Neural cell (in vitro differentiated cells): ENCODE results near the gene CPT1A. TPM values are rescaled to one million over a fixed set of nuclear protein-coding genes. Genes with fewer than 3 reads are reported as not detected.

Source experiments
- H2AFZ ChIP-seq: fragments of 200-600, 300-800 bp; sonication (generic), shearing (Covaris generic); 2 replicates; pipeline ENCODE4 v1.6.0; 2014; ENCODE audit warnings: low read depth, mild to moderate bottlenecking, antibody characterized with exemption, low read length, moderate library complexity
- H3F3A ChIP-seq: fragments of 200-600 bp; shearing (Covaris generic); 2 replicates; pipeline ENCODE4 v1.6.1; 2016; ENCODE audit warnings: mild to moderate bottlenecking, moderate library complexity, mixed read lengths, antibody characterized with exemption, low read length; ENCODE audit not compliant: insufficient read depth, poor library complexity, severe bottlenecking
- H3K27ac ChIP-seq: fragments of 200-600, 300-800 bp; sonication (generic), shearing (Covaris generic); 2 replicates; pipeline ENCODE4 v1.5.1; 2014; ENCODE audit warnings: mild to moderate bottlenecking, low read length, moderate library complexity
- H3K27me3 ChIP-seq: fragments of 300-800, 200-600 bp; sonication (generic), shearing (Covaris generic); 2 replicates; pipeline ENCODE4 v1.6.0; 2014; ENCODE audit warnings: mild to moderate bottlenecking, low read depth, low read length, moderate library complexity; ENCODE audit not compliant: insufficient read depth
- H3K36me3 ChIP-seq: fragments of 300-800, 200-600 bp; sonication (generic), shearing (Covaris generic); 2 replicates; pipeline ENCODE4 v1.5.1; 2014; ENCODE audit warnings: mild to moderate bottlenecking, antibody characterized with exemption, low read length, moderate library complexity; ENCODE audit not compliant: insufficient read depth
- H3K4me2 ChIP-seq: fragments of 300-800, 200-600 bp; sonication (generic), shearing (Covaris generic); 2 replicates; pipeline ENCODE4 v1.6.0; 2014; ENCODE audit warnings: mild to moderate bottlenecking, low read length
- H3K4me3 ChIP-seq: fragments of 300-800, 200-600 bp; sonication (generic), shearing (Covaris generic); 2 replicates; pipeline ENCODE4 v1.5.1; 2014; ENCODE audit warnings: mild to moderate bottlenecking, low read length, moderate library complexity
- H3K79me2 ChIP-seq: fragments of 200-600 bp; shearing (Covaris generic); replicated peaks from 2 replicates; pipeline ENCODE4 v1.6.0; 2014; ENCODE audit warnings: mild to moderate bottlenecking, low read length, moderate library complexity; ENCODE audit not compliant: insufficient read depth
- H3K9ac ChIP-seq: fragments of 300-800, 200-600 bp; sonication (generic), shearing (Covaris generic); 2 replicates; pipeline ENCODE4 v1.6.1; 2016; ENCODE audit warnings: mild to moderate bottlenecking, low read length, mixed read lengths
- H3K9me2 ChIP-seq: fragments of 200-600 bp; shearing (Covaris generic); 2 replicates; pipeline ENCODE4 v1.6.1; 2016; ENCODE audit warnings: mild to moderate bottlenecking, low read length, mixed read lengths; ENCODE audit not compliant: insufficient read depth
- H3K9me3 ChIP-seq: fragments of 200-600, 300-800 bp; sonication (generic), shearing (Covaris generic); 2 replicates; pipeline ENCODE4 v1.6.1; 2016; ENCODE audit warnings: mild to moderate bottlenecking, mixed run types, low read length, moderate library complexity, mixed read lengths
- H4K20me1 ChIP-seq: fragments of 200-600 bp; shearing (Covaris generic); 2 replicates; pipeline ENCODE4 v1.6.1; 2016; ENCODE audit warnings: mild to moderate bottlenecking, mixed run types; ENCODE audit not compliant: insufficient read depth
- EP300 ChIP-seq: fragments of 450-650 bp; conservative IDR thresholded peaks from 2 replicates; pipeline ENCODE4 v1.6.1; 2014; ENCODE audit warnings: antibody characterized with exemption, mild to moderate bottlenecking, moderate library complexity; ENCODE audit not compliant: poor library complexity, severe bottlenecking
- EZH2 ChIP-seq: fragments of 200-600, 300-800 bp; shearing (Covaris generic), sonication (generic); IDR thresholded peaks from 2 replicates; pipeline ENCODE4 v1.6.1; 2014; ENCODE audit warnings: antibody characterized with exemption, low read length, borderline replicate concordance, mild to moderate bottlenecking; ENCODE audit not compliant: insufficient read depth, poor library complexity, severe bottlenecking
- MXI1 ChIP-seq: fragments of 450-650 bp; conservative IDR thresholded peaks from 2 replicates; pipeline ENCODE4 v1.6.1; 2014; ENCODE audit warnings: antibody characterized with exemption, mild to moderate bottlenecking; ENCODE audit not compliant: poor library complexity, severe bottlenecking
- POLR2AphosphoS5 ChIP-seq: IDR thresholded peaks from 2 replicates; pipeline ENCODE4 v1.6.1; 2012
- RAD21 ChIP-seq: fragments of 450-650 bp; conservative IDR thresholded peaks from 2 replicates; pipeline ENCODE4 v1.6.1; 2014; ENCODE audit warnings: antibody characterized with exemption, mild to moderate bottlenecking, moderate library complexity
- SMC3 ChIP-seq: fragments of 450-650 bp; conservative IDR thresholded peaks from 2 replicates; pipeline ENCODE4 v1.6.1; 2014; ENCODE audit warnings: antibody characterized with exemption, mild to moderate bottlenecking, moderate library complexity; ENCODE audit not compliant: poor library complexity
- TAF1 ChIP-seq: IDR thresholded peaks from 2 replicates; pipeline ENCODE4 v1.6.1; 2012; ENCODE audit warnings: low read depth
- polyA plus RNA-seq: library from polyadenylated mRNA; depleted of rRNA; stranded (reverse); fragments of >200 nt; gene quantifications from 2 replicates; pipeline ENCODE4 v1.2.3, GENCODE V29; 2014
- TF ChIP-seq, protein P1 (sequence below): IDR thresholded peaks from 2 replicates; pipeline ENCODE4 v1.6.1; 2012; ENCODE audit warnings: borderline replicate concordance
- TF ChIP-seq, protein P2 (sequence below): fragments of 450-650 bp; IDR thresholded peaks from 2 replicates; pipeline ENCODE4 v1.5.1; 2014; ENCODE audit warnings: antibody characterized with exemption, mild to moderate bottlenecking, moderate library complexity; ENCODE audit not compliant: poor library complexity, severe bottlenecking

Gene CPT1A
- polyA plus RNA-seq, 1 donor from 2014 or later = 0.35 TPM

DNA sequence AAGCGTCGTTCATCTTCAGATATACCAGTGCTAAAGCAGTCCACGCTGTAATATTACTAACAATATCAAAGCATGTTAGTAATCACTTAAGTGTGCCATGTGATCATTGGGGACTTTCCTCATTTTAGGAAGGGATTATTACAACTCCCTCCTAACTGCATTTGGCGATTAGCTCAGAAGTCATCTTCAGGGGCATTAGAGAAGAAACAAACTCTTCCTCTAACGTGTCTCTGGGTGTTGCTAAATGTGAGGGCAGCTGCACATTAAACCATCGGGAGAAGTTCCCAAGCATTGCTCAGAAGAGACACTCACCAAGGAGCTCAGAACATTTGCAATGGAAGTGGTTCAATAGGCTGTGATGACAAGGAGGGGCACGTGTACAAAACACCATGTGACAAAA, 107.6 kb downstream of the CPT1A start:
- no peak overlapping the region for H3K27ac ChIP-seq
- H3K27me3 ChIP-seq = no peaks in the 10 kb centered on the region
- no peaks in the 10 kb centered on the region for H3K79me2 ChIP-seq
- no peaks in the 10 kb centered on the region for H3K9me2 ChIP-seq
- H3K9ac ChIP-seq = no peak overlapping the region
- H3K4me2 ChIP-seq = no peak overlapping the region
- no peaks in the 10 kb centered on the region for H3K9me3 ChIP-seq
- no peak overlapping the region for H3K4me3 ChIP-seq
- H2AFZ ChIP-seq = no peak overlapping the region
- no peaks in the 10 kb centered on the region for H4K20me1 ChIP-seq
- no peaks in the 10 kb centered on the region for H3K36me3 ChIP-seq
- TF ChIP-seq MXI1 = no peak
- TF ChIP-seq SMC3 = no peak
- TF ChIP-seq, protein P1, sequence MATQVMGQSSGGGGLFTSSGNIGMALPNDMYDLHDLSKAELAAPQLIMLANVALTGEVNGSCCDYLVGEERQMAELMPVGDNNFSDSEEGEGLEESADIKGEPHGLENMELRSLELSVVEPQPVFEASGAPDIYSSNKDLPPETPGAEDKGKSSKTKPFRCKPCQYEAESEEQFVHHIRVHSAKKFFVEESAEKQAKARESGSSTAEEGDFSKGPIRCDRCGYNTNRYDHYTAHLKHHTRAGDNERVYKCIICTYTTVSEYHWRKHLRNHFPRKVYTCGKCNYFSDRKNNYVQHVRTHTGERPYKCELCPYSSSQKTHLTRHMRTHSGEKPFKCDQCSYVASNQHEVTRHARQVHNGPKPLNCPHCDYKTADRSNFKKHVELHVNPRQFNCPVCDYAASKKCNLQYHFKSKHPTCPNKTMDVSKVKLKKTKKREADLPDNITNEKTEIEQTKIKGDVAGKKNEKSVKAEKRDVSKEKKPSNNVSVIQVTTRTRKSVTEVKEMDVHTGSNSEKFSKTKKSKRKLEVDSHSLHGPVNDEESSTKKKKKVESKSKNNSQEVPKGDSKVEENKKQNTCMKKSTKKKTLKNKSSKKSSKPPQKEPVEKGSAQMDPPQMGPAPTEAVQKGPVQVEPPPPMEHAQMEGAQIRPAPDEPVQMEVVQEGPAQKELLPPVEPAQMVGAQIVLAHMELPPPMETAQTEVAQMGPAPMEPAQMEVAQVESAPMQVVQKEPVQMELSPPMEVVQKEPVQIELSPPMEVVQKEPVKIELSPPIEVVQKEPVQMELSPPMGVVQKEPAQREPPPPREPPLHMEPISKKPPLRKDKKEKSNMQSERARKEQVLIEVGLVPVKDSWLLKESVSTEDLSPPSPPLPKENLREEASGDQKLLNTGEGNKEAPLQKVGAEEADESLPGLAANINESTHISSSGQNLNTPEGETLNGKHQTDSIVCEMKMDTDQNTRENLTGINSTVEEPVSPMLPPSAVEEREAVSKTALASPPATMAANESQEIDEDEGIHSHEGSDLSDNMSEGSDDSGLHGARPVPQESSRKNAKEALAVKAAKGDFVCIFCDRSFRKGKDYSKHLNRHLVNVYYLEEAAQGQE = no peak
- no peak for TF ChIP-seq TAF1
- TF ChIP-seq EP300 = no peak
- TF ChIP-seq, protein P2, sequence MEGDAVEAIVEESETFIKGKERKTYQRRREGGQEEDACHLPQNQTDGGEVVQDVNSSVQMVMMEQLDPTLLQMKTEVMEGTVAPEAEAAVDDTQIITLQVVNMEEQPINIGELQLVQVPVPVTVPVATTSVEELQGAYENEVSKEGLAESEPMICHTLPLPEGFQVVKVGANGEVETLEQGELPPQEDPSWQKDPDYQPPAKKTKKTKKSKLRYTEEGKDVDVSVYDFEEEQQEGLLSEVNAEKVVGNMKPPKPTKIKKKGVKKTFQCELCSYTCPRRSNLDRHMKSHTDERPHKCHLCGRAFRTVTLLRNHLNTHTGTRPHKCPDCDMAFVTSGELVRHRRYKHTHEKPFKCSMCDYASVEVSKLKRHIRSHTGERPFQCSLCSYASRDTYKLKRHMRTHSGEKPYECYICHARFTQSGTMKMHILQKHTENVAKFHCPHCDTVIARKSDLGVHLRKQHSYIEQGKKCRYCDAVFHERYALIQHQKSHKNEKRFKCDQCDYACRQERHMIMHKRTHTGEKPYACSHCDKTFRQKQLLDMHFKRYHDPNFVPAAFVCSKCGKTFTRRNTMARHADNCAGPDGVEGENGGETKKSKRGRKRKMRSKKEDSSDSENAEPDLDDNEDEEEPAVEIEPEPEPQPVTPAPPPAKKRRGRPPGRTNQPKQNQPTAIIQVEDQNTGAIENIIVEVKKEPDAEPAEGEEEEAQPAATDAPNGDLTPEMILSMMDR = no peak
- no peak for TF ChIP-seq RAD21
- TF ChIP-seq EZH2 = no peak
- no peak for TF ChIP-seq POLR2AphosphoS5
- H3F3A ChIP-seq = no peaks in the 10 kb centered on the region

DNA sequence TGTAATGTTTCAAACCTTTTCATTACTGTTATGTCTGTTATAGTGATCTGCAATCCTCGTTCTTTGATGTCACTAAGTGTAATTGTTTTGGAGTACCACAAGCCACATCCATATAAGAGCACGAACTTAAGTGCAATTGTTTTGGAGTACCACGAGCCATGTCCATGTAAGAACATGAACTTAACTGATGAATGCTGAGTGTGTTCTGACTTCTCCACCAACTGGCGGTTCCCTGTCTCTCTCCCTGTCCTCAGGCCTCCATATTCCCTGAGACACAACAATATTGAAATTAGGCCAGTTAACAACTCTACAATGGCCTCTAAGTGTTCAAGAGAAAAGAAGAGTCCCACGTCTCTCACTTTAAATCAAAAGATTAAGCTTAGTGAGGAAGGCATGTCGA, 113.9 kb downstream of the CPT1A start:
- Histone ChIP-seq H2AFZ (no peak overlapping the region), H3K27ac (no peak overlapping the region), H3F3A (no peaks in the 10 kb centered on the region), H3K9me2 (no peaks in the 10 kb centered on the region), H3K79me2 (no peaks in the 10 kb centered on the region), H3K4me2 (no peak overlapping the region), H3K27me3 (no peaks in the 10 kb centered on the region), H3K4me3 (no peak overlapping the region), H3K9ac (no peak overlapping the region), H3K36me3 (no peaks in the 10 kb centered on the region), H4K20me1 (no peaks in the 10 kb centered on the region), H3K9me3 (no peaks in the 10 kb centered on the region)
- TF ChIP-seq MXI1 = no peak
- TF ChIP-seq EZH2 = no peak
- TF ChIP-seq EP300 = no peak
- TF ChIP-seq, protein P1 = no peak
- no peak for TF ChIP-seq SMC3
- no peak for TF ChIP-seq POLR2AphosphoS5
- no peak for TF ChIP-seq RAD21
- no peak for TF ChIP-seq TAF1
- TF ChIP-seq, protein P2 = no peak
